Body of pancreas (tissue), 4 donors: ENCODE results near the gene REXO1. TPM values are rescaled to one million over a fixed set of nuclear protein-coding genes. Genes with fewer than 3 reads are reported as not detected.

Source experiments
- ATAC-seq: fragments of 150-250 bp; one replicate; pipeline ENCODE4 v1.9.1; 2016
- DNase-seq, 4 donors: peaks; one replicate each; pipeline ENCODE4 v3.0.0-alpha.2; 2019
- H3K27ac ChIP-seq, 4 donors: fragments of 200-600 bp; sonication (generic); 1 replicate in 3 of 4; 2 replicates in 1 of 4; pipeline versions ENCODE4 v1.5.1 to v1.6.1; 2016 to 2019; ENCODE audit warnings: mild to moderate bottlenecking in 1 of 4, mixed read lengths in 1 of 4, moderate library complexity in 1 of 4
- H3K27me3 ChIP-seq, 2 donors: fragments of 200-600 bp; sonication (generic); one replicate each; pipeline ENCODE4 v1.6.0; 2016; ENCODE audit warnings: mild to moderate bottlenecking in 1 of 2
- H3K36me3 ChIP-seq, 2 donors: fragments of 200-600 bp; sonication (generic); replicated peaks in 1 of 2; 2 replicates each; pipeline ENCODE4 v1.5.1; 2016; ENCODE audit warnings: low read depth in 2 of 2; ENCODE audit not compliant: insufficient read depth in 1 of 2
- H3K4me1 ChIP-seq: fragments of 200-600 bp; sonication (generic); one replicate; pipeline ENCODE4 v1.6.0; 2016
- H3K4me3 ChIP-seq, 2 donors: fragments of 200-600 bp; sonication (generic); 1 replicate in 1 of 2; 2 replicates in 1 of 2; pipeline ENCODE4 v1.5.1; 2016 to 2019
- H3K9me3 ChIP-seq, 3 donors: fragments of 200-600 bp; sonication (generic); 1 replicate in 2 of 3; 2 replicates in 1 of 3; pipeline ENCODE4 v1.5.1; 2016
- CTCF ChIP-seq, 7 experiments: fragments of 450-650 bp in 4 of 7; fragments of 200-600 bp in 3 of 7; sonication (generic) in 3 of 7; IDR thresholded peaks; one replicate each; pipeline ENCODE4 v1.5.1; 2016 to 2019; ENCODE audit warnings: antibody characterized with exemption in 7 of 7
- POLR2A ChIP-seq, 3 donors: fragments of 450-650 bp; IDR thresholded peaks; one replicate each; pipeline ENCODE4 v1.6.1; 2016; ENCODE audit warnings: antibody characterized with exemption in 3 of 3, mild to moderate bottlenecking in 2 of 3
- WGBS, 2 donors: methylation state at CpG; one replicate each; pipeline ENCODE4 v1.1.5; 2017; 5-methylcytosine and 5-hydroxymethylcytosine counted together
- intact Hi-C: fragments of 100-400 bp; cut with DNase I; formaldehyde crosslinking; loops from one replicate; pipeline ENCODE4 v1.15.1; 2023
- total RNA-seq, 2 donors: library from RNA; depleted of rRNA; stranded (reverse); fragments of >200 nt; gene quantifications; one replicate each; pipeline ENCODE4 v1.1.0, GENCODE V29; 2016

Gene REXO1
- total RNA-seq, 2 donors from 2014 or later = 16.6 to 19.8 TPM

- TF ChIP-seq POLR2A (IDR thresholded peaks at IDR 0.05) (no peak), CTCF (IDR thresholded peaks at IDR 0.05) (no peak)
- H3K27ac ChIP-seq = no peak overlapping the region
- intact Hi-C loops = no loop called here
- no peak for DNase-seq
- no peaks in the 10 kb centered on the region for H3K27me3 ChIP-seq
- whole genome bisulfite sequencing, 2 donors = 67% methylated on average over 9 of the region's 9 CpGs; no CpG with 5 or more reads in 1 of the 2 donors
- no peak overlapping the region for H3K4me3 ChIP-seq
- no peak for ATAC-seq
- no peaks in the 10 kb centered on the region for H3K36me3 ChIP-seq
- no peaks in the 10 kb centered on the region for H3K9me3 ChIP-seq
- H3K4me1 ChIP-seq = peaks cover 45% of the 10 kb centered on the region
These were observed 4.4 kb upstream of the REXO1 start for GRCh38 chr19:1852581-1853128.

GRCh38 chr19:1851654-1852580 is 3.6 kb upstream of the REXO1 start:
- no peak for ATAC-seq
- H3K9me3 ChIP-seq = no peaks in the 10 kb centered on the region
- H3K36me3 ChIP-seq = no peaks in the 10 kb centered on the region
- DNase-seq = peak in 1 of 4 donors; percentile 16
- 39 to 50% methylated on average over 23 to 45 of the region's 66 CpGs for WGBS, 2 donors
- intact Hi-C loops = no loop called here
- H3K27ac ChIP-seq = no peak overlapping the region
- H3K4me1 ChIP-seq = peaks cover 44% of the 10 kb centered on the region
- H3K4me3 ChIP-seq = no peak overlapping the region
- TF ChIP-seq POLR2A (IDR thresholded peaks at IDR 0.05) (no peak), CTCF (IDR thresholded peaks at IDR 0.05) (no peak)
- no peaks in the 10 kb centered on the region for H3K27me3 ChIP-seq

GRCh38 chr19:1850809-1851653 is 2.7 kb upstream of the REXO1 start:
- no peak overlapping the region for H3K27ac ChIP-seq
- ATAC-seq (no peak), DNase-seq (peak in 1 of 4 donors; percentile 13)
- H3K9me3 ChIP-seq = no peaks in the 10 kb centered on the region
- H3K27me3 ChIP-seq = no peaks in the 10 kb centered on the region
- H3K36me3 ChIP-seq = no peaks in the 10 kb centered on the region
- intact Hi-C loops = no loop called here
- H3K4me3 ChIP-seq = no peak overlapping the region
- 65 to 75% methylated on average over 30 to 31 of the region's 31 CpGs for WGBS, 2 donors
- TF ChIP-seq CTCF (IDR thresholded peaks at IDR 0.05) (no peak), POLR2A (IDR thresholded peaks at IDR 0.05) (no peak)
- H3K4me1 ChIP-seq = peaks cover 46% of the 10 kb centered on the region

GRCh38 chr19:1849886-1850398 is 1.7 kb upstream of the REXO1 start:
- Histone ChIP-seq H3K4me1 (peaks cover 46% of the 10 kb centered on the region), H3K27me3 (no peaks in the 10 kb centered on the region), H3K36me3 (no peaks in the 10 kb centered on the region), H3K27ac (no peak overlapping the region), H3K4me3 (no peak overlapping the region), H3K9me3 (no peaks in the 10 kb centered on the region)
- no peak for DNase-seq
- intact Hi-C loops = no loop called here
- no peak for ATAC-seq
- whole genome bisulfite sequencing, 2 donors = 71 to 84% methylated on average over 10 of the region's 10 CpGs
- TF ChIP-seq CTCF (IDR thresholded peaks at IDR 0.05) = no peak
- no peak for TF ChIP-seq POLR2A (IDR thresholded peaks at IDR 0.05)
